PFSK-1 (cell line): Measurements from ENCODE around the gene SYS1.

Experiments used
- FOXP2 ChIP-seq: optimal IDR thresholded peaks from 2 replicates; pipeline ENCODE3; 2011; ENCODE audit warnings: borderline replicate concordance, control low read depth, inconsistent platforms; ENCODE audit not compliant: insufficient read depth; ENCODE audit errors: extremely low read length, extremely low read depth
- POLR2AphosphoS5 ChIP-seq: IDR thresholded peaks from 2 replicates; pipeline ENCODE4 v1.6.1; 2012; ENCODE audit warnings: low read depth, mild to moderate bottlenecking, control low read depth, low read length, moderate library complexity
- SIN3A ChIP-seq: IDR thresholded peaks from 2 replicates; pipeline ENCODE4 v1.6.1; 2012; ENCODE audit warnings: mild to moderate bottlenecking, low read length, moderate library complexity, borderline replicate concordance; ENCODE audit not compliant: insufficient read depth
- TAF1 ChIP-seq: IDR thresholded peaks from 2 replicates; pipeline ENCODE4 v1.6.1; 2012; ENCODE audit warnings: low read length, control low read depth, borderline replicate concordance; ENCODE audit not compliant: insufficient read depth
- TF ChIP-seq, protein P1 (sequence below), 2 experiments: IDR thresholded peaks; 2 replicates each; pipeline versions ENCODE4 v1.6.1 to v1.8.0; 2011 to 2012; ENCODE audit warnings: low read depth in 2 of 2, low read length in 2 of 2, control low read depth in 1 of 2, inconsistent platforms in 1 of 2, mild to moderate bottlenecking in 1 of 2, moderate library complexity in 1 of 2; ENCODE audit not compliant: insufficient read depth in 1 of 2

Gene SYS1

GRCh38 chr20:45346851-45347250 lies 16.1 kb upstream of the SYS1 start:
- TF ChIP-seq FOXP2 (no peak), SIN3A (no peak), POLR2AphosphoS5 (no peak), TAF1 (no peak)
- TF ChIP-seq, protein P1, sequence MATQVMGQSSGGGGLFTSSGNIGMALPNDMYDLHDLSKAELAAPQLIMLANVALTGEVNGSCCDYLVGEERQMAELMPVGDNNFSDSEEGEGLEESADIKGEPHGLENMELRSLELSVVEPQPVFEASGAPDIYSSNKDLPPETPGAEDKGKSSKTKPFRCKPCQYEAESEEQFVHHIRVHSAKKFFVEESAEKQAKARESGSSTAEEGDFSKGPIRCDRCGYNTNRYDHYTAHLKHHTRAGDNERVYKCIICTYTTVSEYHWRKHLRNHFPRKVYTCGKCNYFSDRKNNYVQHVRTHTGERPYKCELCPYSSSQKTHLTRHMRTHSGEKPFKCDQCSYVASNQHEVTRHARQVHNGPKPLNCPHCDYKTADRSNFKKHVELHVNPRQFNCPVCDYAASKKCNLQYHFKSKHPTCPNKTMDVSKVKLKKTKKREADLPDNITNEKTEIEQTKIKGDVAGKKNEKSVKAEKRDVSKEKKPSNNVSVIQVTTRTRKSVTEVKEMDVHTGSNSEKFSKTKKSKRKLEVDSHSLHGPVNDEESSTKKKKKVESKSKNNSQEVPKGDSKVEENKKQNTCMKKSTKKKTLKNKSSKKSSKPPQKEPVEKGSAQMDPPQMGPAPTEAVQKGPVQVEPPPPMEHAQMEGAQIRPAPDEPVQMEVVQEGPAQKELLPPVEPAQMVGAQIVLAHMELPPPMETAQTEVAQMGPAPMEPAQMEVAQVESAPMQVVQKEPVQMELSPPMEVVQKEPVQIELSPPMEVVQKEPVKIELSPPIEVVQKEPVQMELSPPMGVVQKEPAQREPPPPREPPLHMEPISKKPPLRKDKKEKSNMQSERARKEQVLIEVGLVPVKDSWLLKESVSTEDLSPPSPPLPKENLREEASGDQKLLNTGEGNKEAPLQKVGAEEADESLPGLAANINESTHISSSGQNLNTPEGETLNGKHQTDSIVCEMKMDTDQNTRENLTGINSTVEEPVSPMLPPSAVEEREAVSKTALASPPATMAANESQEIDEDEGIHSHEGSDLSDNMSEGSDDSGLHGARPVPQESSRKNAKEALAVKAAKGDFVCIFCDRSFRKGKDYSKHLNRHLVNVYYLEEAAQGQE (IDR thresholded peaks at IDR 0.05; ENCODE audit: insufficient read depth in 1 of 2, low read depth in 2 of 2, low read length in 2 of 2) = no peak

- TF ChIP-seq TAF1 (no peak), SIN3A (no peak), FOXP2 (no peak), POLR2AphosphoS5 (no peak)
- TF ChIP-seq, protein P1 (IDR thresholded peaks at IDR 0.05; ENCODE audit: insufficient read depth in 1 of 2, low read depth in 2 of 2, low read length in 2 of 2) = no peak
These were observed 15.5 kb upstream of the SYS1 start for GRCh38 chr20:45347297-45347935.

- TF ChIP-seq, protein P1 (IDR thresholded peaks at IDR 0.05; ENCODE audit: insufficient read depth in 1 of 2, low read depth in 2 of 2, low read length in 2 of 2) = no peak
- TF ChIP-seq FOXP2 (no peak), SIN3A (no peak), POLR2AphosphoS5 (no peak), TAF1 (no peak)
These were observed 14.8 kb upstream of the SYS1 start, which contains the start of gene SDC4 for GRCh38 chr20:45347936-45348778. Gene SDC4 (minus strand): TSS chr20:45348424. CDS start chr20:45348384, 40 bp downstream.

GRCh38 chr20:45350217-45350616 lies 12.7 kb upstream of the SYS1 start:
- TF ChIP-seq, protein P1 (IDR thresholded peaks at IDR 0.05; ENCODE audit: insufficient read depth in 1 of 2, low read depth in 2 of 2, low read length in 2 of 2) = no peak
- TF ChIP-seq SIN3A (no peak), TAF1 (no peak), FOXP2 (no peak), POLR2AphosphoS5 (no peak)
